ENCODE results near the gene LRMDA. TPM values are rescaled to one million over a fixed set of nuclear protein-coding genes. Genes with fewer than 3 reads are reported as not detected.

Gene LRMDA
- total and polyA plus RNA-seq, 2 of the 13 experiments (the other 11 are each of a cell fraction or from before 2014, with no cell fraction given) = 13.4 to 22.0 TPM

GRCh38 chr10:75407713-75408508, 23.5 kb upstream of the LRMDA start:
- FAIRE-seq (no peak), ATAC-seq (no peak), DNase-seq (ENCODE audit: low spot score) (no peak)
- Histone ChIP-seq H3K79me2 (ENCODE audit: insufficient read depth, low read length) (peaks cover 21% of the 10 kb centered on the region), H3K36me3 (replicated peaks in 1 of 2; ENCODE audit: control insufficient read depth in 1 of 2, insufficient read depth in 2 of 2, low read length in 2 of 2) (peaks cover 0 to 5% of the 10 kb centered on the region in 2 experiments; a peak in 1 of 5 replicates), H3K4me3 (replicated peaks in 1 of 3; ENCODE audit: insufficient read depth in 1 of 3, low read depth in 2 of 3, low read length in 3 of 3) (no peak overlapping the region), H3K27me3 (ENCODE audit: control insufficient read depth in 1 of 2, insufficient read depth in 2 of 2, low read length in 2 of 2) (no peaks in the 10 kb centered on the region; a peak in 1 of 5 replicates), H3K4me2 (ENCODE audit: low read depth, low read length) (peak overlapping the region; percentile 73; the same call in 1 of the 2 replicates), H3K9me3 (ENCODE audit: low read length) (no peaks in the 10 kb centered on the region), H4K20me1 (ENCODE audit: insufficient read depth, low read length) (no peaks in the 10 kb centered on the region), H2AFZ (ENCODE audit: low read length) (no peak overlapping the region), H3K4me1 (ENCODE audit: insufficient read depth, low read length) (peaks cover 20% of the 10 kb centered on the region), H3K9ac (ENCODE audit: insufficient read depth, low read depth, low read length) (no peak overlapping the region), H3K27ac (ENCODE audit: extremely low read length, insufficient read depth, low read length) (no peak overlapping the region)
- ChIA-PET CTCF (ENCODE audit: low intra/inter-chr PET ratio, low total read pairs) (no interaction called here), POLR2A (no interaction called here)
- WGBS (ENCODE audit: low lambda C conversion rate) = 98% methylated on average over 61 of the region's 68 CpGs
- intact Hi-C loops (cut with micrococcal nuclease; ENCODE audit: unreplicated experiment) (loop anchor here (5.0 to 10.0 kb wide), 3 partner anchors 197 to 1139 kb away; no protein-coding TSS in a partner anchor), in situ Hi-C loops (cut with HindIII; ENCODE audit: extremely low pct_ligation_motif_present, low pct_unique_long_range_greater_than_20kb) (no loop called here)
- BruUV-seq (replicated peaks) = no TSS peak
- TF ChIP-seq FOXK1 (CRISPR knock-in tag; IDR thresholded peaks at IDR 0.05; ENCODE audit: borderline replicate concordance, low read depth) (no peak), CAMTA2 (CRISPR knock-in tag; IDR thresholded peaks at IDR 0.05; ENCODE audit: borderline replicate concordance) (no peak), REL (CRISPR knock-in tag; conservative IDR thresholded peaks at IDR 0.05) (no peak), HNRNPL (IDR thresholded peaks at IDR 0.05; ENCODE audit: low read depth, low read length) (0 out of 2 replicates have a peak, but pooled peaks have one; percentile 21), ZNF883 (CRISPR knock-in tag; IDR thresholded peaks at IDR 0.05; ENCODE audit: not compliant biosample characterization) (no peak), RORA (CRISPR knock-in tag; IDR thresholded peaks at IDR 0.05) (no peak), POLR2G (IDR thresholded peaks at IDR 0.05; ENCODE audit: low read depth, low read length) (0 out of 2 replicates have a peak, but pooled peaks have one; percentile 27), RFX1 (IDR thresholded peaks at IDR 0.05) (no peak), ZNF383 (CRISPR knock-in tag; IDR thresholded peaks at IDR 0.05; ENCODE audit: borderline replicate concordance) (no peak), KLF11 (CRISPR knock-in tag; IDR thresholded peaks at IDR 0.05) (no peak), RBFOX2 (IDR thresholded peaks at IDR 0.05; ENCODE audit: low read depth, low read length) (peak; percentile 68), ZNF629 (CRISPR knock-in tag; conservative IDR thresholded peaks at IDR 0.05) (no peak), CENPX (CRISPR knock-in tag; IDR thresholded peaks at IDR 0.05) (no peak), MTF2 (CRISPR knock-in tag; IDR thresholded peaks at IDR 0.05; ENCODE audit: borderline replicate concordance) (no peak), ZNF720 (CRISPR knock-in tag; IDR thresholded peaks at IDR 0.05) (no peak), ZC3H13 (CRISPR knock-in tag; IDR thresholded peaks at IDR 0.05) (no peak), ZKSCAN5 (CRISPR knock-in tag; IDR thresholded peaks at IDR 0.05) (no peak), EP300 (IDR thresholded peaks at IDR 0.05; ENCODE audit: low read depth in 2 of 2, low read length in 2 of 2) (no peak), EP300 (CRISPR knock-in tag; IDR thresholded peaks at IDR 0.05; ENCODE audit: borderline replicate concordance) (no peak), KDM3A (CRISPR knock-in tag; IDR thresholded peaks at IDR 0.05; ENCODE audit: low read depth) (no peak), NBN (conservative IDR thresholded peaks at IDR 0.05) (no peak)
- TF ChIP-seq, protein P1, sequence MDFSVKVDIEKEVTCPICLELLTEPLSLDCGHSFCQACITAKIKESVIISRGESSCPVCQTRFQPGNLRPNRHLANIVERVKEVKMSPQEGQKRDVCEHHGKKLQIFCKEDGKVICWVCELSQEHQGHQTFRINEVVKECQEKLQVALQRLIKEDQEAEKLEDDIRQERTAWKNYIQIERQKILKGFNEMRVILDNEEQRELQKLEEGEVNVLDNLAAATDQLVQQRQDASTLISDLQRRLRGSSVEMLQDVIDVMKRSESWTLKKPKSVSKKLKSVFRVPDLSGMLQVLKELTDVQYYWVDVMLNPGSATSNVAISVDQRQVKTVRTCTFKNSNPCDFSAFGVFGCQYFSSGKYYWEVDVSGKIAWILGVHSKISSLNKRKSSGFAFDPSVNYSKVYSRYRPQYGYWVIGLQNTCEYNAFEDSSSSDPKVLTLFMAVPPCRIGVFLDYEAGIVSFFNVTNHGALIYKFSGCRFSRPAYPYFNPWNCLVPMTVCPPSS (IDR thresholded peaks at IDR 0.05) = no peak
- TF ChIP-seq, protein P2, sequence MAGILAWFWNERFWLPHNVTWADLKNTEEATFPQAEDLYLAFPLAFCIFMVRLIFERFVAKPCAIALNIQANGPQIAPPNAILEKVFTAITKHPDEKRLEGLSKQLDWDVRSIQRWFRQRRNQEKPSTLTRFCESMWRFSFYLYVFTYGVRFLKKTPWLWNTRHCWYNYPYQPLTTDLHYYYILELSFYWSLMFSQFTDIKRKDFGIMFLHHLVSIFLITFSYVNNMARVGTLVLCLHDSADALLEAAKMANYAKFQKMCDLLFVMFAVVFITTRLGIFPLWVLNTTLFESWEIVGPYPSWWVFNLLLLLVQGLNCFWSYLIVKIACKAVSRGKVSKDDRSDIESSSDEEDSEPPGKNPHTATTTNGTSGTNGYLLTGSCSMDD (CRISPR knock-in tag; IDR thresholded peaks at IDR 0.05) = no peak
- TF ChIP-seq, protein P3, sequence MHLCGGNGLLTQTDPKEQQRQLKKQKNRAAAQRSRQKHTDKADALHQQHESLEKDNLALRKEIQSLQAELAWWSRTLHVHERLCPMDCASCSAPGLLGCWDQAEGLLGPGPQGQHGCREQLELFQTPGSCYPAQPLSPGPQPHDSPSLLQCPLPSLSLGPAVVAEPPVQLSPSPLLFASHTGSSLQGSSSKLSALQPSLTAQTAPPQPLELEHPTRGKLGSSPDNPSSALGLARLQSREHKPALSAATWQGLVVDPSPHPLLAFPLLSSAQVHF (CRISPR knock-in tag; IDR thresholded peaks at IDR 0.05) = no peak

All from HepG2 (cell line).